HG03066 (cell line): ENCODE measurements around the gene KLHL29.

ENCODE experiments used
- ATAC-seq: cut with Tn5 transposase; IDR thresholded peaks from one replicate; pipeline ENCODE4 v1.9.1; 2021; ENCODE audit warnings: low read depth; ENCODE audit not compliant: unreplicated experiment

The KLHL29 gene

GRCh38 chr2:23685181-23685580 is 300.2 kb downstream of the KLHL29 start:
- no peak for ATAC-seq

GRCh38 chr2:23685706-23686105 is 300.7 kb downstream of the KLHL29 start:
- no peak for ATAC-seq

- ATAC-seq = no peak
These were observed 301.5 kb downstream of the KLHL29 start for GRCh38 chr2:23686405-23687029.

- no peak for ATAC-seq
These were observed 302.2 kb downstream of the KLHL29 start for GRCh38 chr2:23687214-23687613.

GRCh38 chr2:23687713-23688112 is 302.7 kb downstream of the KLHL29 start:
- no peak for ATAC-seq

- no peak for ATAC-seq
These were observed 303.6 kb downstream of the KLHL29 start for GRCh38 chr2:23688486-23689130.

GRCh38 chr2:23689131-23689700 is 304.2 kb downstream of the KLHL29 start:
- ATAC-seq = no peak

GRCh38 chr2:23689891-23690290 is 304.9 kb downstream of the KLHL29 start:
- no peak for ATAC-seq

GRCh38 chr2:23690421-23691105 is 305.6 kb downstream of the KLHL29 start:
- no peak for ATAC-seq

- ATAC-seq = no peak
These were observed 306.1 kb downstream of the KLHL29 start for GRCh38 chr2:23691106-23691470.

- ATAC-seq = no peak
These were observed 306.6 kb downstream of the KLHL29 start for GRCh38 chr2:23691565-23691964.

GRCh38 chr2:23692263-23692662 is 307.3 kb downstream of the KLHL29 start:
- ATAC-seq = no peak

- ATAC-seq = no peak
These were observed 308.0 kb downstream of the KLHL29 start for GRCh38 chr2:23692851-23693605.

- no peak for ATAC-seq
These were observed 308.6 kb downstream of the KLHL29 start for GRCh38 chr2:23693606-23693951.

- no peak for ATAC-seq
These were observed 309.4 kb downstream of the KLHL29 start for GRCh38 chr2:23694058-23695045.

GRCh38 chr2:23695214-23695889 is 310.4 kb downstream of the KLHL29 start:
- ATAC-seq = no peak

- no peak for ATAC-seq
These were observed 311.1 kb downstream of the KLHL29 start for GRCh38 chr2:23695890-23696751.

- no peak for ATAC-seq
These were observed 311.7 kb downstream of the KLHL29 start for GRCh38 chr2:23696752-23697045.
